Measurements from ENCODE around the gene DNMT1. TPM values are rescaled to one million over a fixed set of nuclear protein-coding genes. Genes with fewer than 3 reads are reported as not detected.

Gene DNMT1
- total RNA-seq, 4 donors from 2014 or later, result 13.2 to 38.4 (median 32.0) TPM

GRCh38 chr19:10115392-10116084 lies 79.2 kb downstream of the DNMT1 start:
- TF ChIP-seq CTCF (IDR thresholded peaks at IDR 0.05) (no peak), POLR2A (IDR thresholded peaks at IDR 0.05) (no peak)
- DNase-seq (ENCODE audit: low spot score in 2 of 2), result no peak
- 82 to 84% methylated on average over 44 to 45 of the region's 45 CpGs for WGBS, 2 donors
- intact Hi-C loops (cut with DNase I; ENCODE audit: low total_unique reads), result loop anchor here (10.0 kb wide), 2 partner anchors 129 to 181 kb away; partner anchors contain the start of gene OLFM2
- no peak overlapping the region for H3K4me3 ChIP-seq (ENCODE audit: low read depth, poor library complexity, severe bottlenecking)

DNA sequence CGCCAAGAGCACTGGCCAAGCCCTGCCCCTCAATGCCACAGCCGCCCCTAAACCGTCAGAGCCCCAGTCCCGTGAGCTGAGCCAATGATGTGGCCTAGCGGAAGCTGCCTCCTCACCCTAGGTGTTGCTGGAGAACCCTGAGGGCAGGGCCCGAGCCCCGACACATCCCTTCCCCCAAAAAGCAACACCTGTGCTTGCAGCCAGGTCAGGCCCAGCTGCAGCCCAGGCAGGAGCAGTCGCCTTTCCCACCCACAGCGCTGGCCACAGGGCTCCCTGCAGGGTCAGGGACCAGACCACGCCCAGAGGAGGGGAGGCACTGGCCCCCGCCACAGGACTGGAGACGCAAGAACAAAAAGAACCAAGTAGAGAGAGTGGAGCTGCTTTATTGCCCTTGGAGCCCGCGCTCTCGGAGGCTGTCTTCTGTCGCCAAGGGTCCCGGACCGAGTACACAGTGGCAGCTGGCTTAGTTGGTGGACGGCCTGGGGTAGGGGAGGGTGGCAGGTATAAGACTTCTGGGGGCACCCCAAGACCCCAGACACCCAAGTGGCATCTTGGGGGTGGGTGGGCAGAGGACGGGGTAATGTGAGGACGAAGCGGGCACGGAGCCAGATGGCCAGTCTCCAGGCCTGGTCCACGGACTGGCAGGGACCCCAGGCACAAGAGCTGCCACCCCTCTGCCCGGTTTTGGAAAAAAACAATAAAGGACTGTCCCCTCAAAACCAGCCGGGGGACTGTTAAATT lies 79.9 kb downstream of the DNMT1 start:
- TF ChIP-seq CTCF (IDR thresholded peaks at IDR 0.05), result no peak
- TF ChIP-seq POLR2A (IDR thresholded peaks at IDR 0.05), result no peak
- DNase-seq (ENCODE audit: low spot score in 2 of 2), result no peak
- H3K4me3 ChIP-seq (ENCODE audit: low read depth, poor library complexity, severe bottlenecking), result no peak overlapping the region
- intact Hi-C loops (cut with DNase I; ENCODE audit: low total_unique reads), result loop anchor here (10.0 kb wide), 2 partner anchors 130 to 180 kb away; partner anchors contain the start of gene OLFM2
- 70 to 76% methylated on average over 23 to 24 of the region's 26 CpGs for WGBS, 2 donors

DNA sequence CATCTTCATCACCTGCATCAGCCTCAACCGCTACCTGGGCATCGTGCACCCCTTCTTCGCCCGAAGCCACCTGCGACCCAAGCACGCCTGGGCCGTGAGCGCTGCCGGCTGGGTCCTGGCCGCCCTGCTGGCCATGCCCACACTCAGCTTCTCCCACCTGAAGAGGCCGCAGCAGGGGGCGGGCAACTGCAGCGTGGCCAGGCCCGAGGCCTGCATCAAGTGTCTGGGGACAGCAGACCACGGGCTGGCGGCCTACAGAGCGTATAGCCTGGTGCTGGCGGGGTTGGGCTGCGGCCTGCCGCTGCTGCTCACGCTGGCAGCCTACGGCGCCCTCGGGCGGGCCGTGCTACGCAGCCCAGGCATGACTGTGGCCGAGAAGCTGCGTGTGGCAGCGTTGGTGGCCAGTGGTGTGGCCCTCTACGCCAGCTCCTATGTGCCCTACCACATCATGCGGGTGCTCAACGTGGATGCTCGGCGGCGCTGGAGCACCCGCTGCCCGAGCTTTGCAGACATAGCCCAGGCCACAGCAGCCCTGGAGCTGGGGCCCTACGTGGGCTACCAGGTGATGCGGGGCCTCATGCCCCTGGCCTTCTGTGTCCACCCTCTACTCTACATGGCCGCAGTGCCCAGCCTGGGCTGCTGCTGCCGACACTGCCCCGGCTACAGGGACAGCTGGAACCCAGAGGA lies 80.6 kb downstream of the DNMT1 start:
- no peak for TF ChIP-seq CTCF (IDR thresholded peaks at IDR 0.05)
- TF ChIP-seq POLR2A (IDR thresholded peaks at IDR 0.05), result no peak
- no peak for DNase-seq (ENCODE audit: low spot score in 2 of 2)
- intact Hi-C loops (cut with DNase I; ENCODE audit: low total_unique reads), result loop anchor here (10.0 kb wide), 2 partner anchors 131 to 179 kb away; partner anchors contain the start of gene OLFM2
- no peak overlapping the region for H3K4me3 ChIP-seq (ENCODE audit: low read depth, poor library complexity, severe bottlenecking)
- WGBS, 2 donors, result 80 to 81% methylated on average over 24 to 34 of the region's 43 CpGs

GRCh38 chr19:10113592-10113963 lies 81.2 kb downstream of the DNMT1 start:
- 63 to 70% methylated on average over 11 to 19 of the region's 19 CpGs for WGBS, 2 donors
- intact Hi-C loops (cut with DNase I; ENCODE audit: low total_unique reads), result loop anchor here (10.0 kb wide), 2 partner anchors 131 to 179 kb away; partner anchors contain the start of gene OLFM2
- DNase-seq (ENCODE audit: low spot score in 2 of 2), result no peak
- no peak overlapping the region for H3K4me3 ChIP-seq (ENCODE audit: low read depth, poor library complexity, severe bottlenecking)
- no peak for TF ChIP-seq POLR2A (IDR thresholded peaks at IDR 0.05)
- TF ChIP-seq CTCF (IDR thresholded peaks at IDR 0.05), result no peak

DNA sequence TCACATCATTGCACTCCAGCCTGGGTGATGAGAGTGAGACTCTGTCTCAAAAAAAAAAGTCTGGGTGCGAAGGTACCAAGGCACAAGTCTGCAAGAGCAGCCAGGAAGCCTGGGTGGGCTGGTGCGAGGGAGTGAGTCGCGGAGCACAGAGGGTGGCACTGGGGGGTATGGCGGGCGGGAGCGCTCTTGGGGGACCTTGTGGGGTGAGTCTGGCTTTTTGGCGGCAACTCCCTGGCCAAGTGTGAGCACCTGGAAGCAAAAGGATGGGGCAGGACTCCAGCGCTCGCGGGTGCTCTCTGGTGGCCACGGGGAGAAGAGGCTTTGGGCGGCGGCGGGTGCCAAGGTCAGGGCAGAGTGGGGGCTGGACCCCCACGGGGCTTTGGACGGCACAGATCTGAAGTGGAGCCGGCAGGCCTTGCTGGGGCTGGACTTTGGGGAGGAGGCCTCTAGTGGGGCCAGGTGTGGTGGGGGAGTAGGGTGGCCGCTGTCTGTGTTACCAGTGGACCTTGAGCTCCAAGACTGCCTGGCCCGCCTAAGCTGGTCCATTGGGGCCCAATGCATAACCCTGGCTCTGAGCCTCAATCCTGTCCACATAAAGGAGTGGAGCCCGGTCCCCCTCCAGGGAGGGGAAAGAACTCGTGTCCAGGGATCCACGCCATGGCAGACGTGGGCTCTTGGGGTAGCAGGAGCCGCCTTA lies 81.7 kb downstream of the DNMT1 start:
- H3K4me3 ChIP-seq (ENCODE audit: low read depth, poor library complexity, severe bottlenecking), result no peak overlapping the region

More for the DNA sequence above, 81.7 kb downstream of the DNMT1 start:
- 22 to 26% methylated on average over 16 to 25 of the region's 25 CpGs for WGBS, 2 donors
- intact Hi-C loops (cut with DNase I; ENCODE audit: low total_unique reads), result loop anchor here (10.0 kb wide), 2 partner anchors 132 to 178 kb away; partner anchors contain the start of gene OLFM2
- DNase-seq (ENCODE audit: low spot score in 2 of 2), result no peak
- TF ChIP-seq POLR2A (IDR thresholded peaks at IDR 0.05), result no peak
- TF ChIP-seq CTCF (IDR thresholded peaks at IDR 0.05), result peak in 1 of 3 donors; percentile 45
